BJ (cell line): ENCODE data around the gene DCLK1. TPM values are rescaled to one million over a fixed set of nuclear protein-coding genes. Genes with fewer than 3 reads are reported as not detected.

Experiments
- CTCF ChIA-PET: fragments of 350-600 bp; formaldehyde crosslinking; extraction: SDS; loops from one replicate; lab custom pipeline; 2021; ENCODE audit warnings: antibody characterized with exemption, inconsistent platforms; lab: Yijun Ruan, JAX
- POLR2A ChIA-PET: fragments of 300-600 bp; sonication (Branson Sonifier 250); formaldehyde crosslinking; extraction: SDS; loops from one replicate; lab custom pipeline; 2021; ENCODE audit warnings: antibody characterized with exemption; lab: Charles Lee
- DNase-seq: peaks from one replicate; pipeline ENCODE4 v3.0.0-alpha.2; 2011; ENCODE audit warnings: low read depth
- H3K27me3 ChIP-seq: 2 replicates; pipeline ENCODE4 v1.6.0; 2011; ENCODE audit warnings: low read length; ENCODE audit not compliant: control insufficient read depth, insufficient read depth
- H3K36me3 ChIP-seq: 2 replicates; pipeline ENCODE4 v1.5.1; 2011; ENCODE audit warnings: low read length; ENCODE audit not compliant: control insufficient read depth, insufficient read depth
- H3K4me3 ChIP-seq: 2 replicates; pipeline ENCODE4 v1.5.1; 2011; ENCODE audit warnings: low read depth, mild to moderate bottlenecking, control low read depth, low read length
- CTCF ChIP-seq: IDR thresholded peaks from 2 replicates; pipeline ENCODE4 v1.5.1; 2011; ENCODE audit warnings: low read depth, mild to moderate bottlenecking, control low read depth, inconsistent platforms, low read length, moderate library complexity; ENCODE audit not compliant: insufficient read depth
- polyA plus RNA-seq: library from polyadenylated mRNA; depleted of rRNA; stranded (reverse); fragments of >200 nt; gene quantifications from 2 replicates; pipeline ENCODE4 v1.2.3, GENCODE V29; 2011

The DCLK1 gene
- polyA plus RNA-seq, 1 experiment, result 1.1 TPM

GRCh38 chr13:35843272-35843671 lies 287.9 kb downstream of the DCLK1 start:
- Histone ChIP-seq H3K36me3 (no peaks in the 10 kb centered on the region), H3K4me3 (no peak overlapping the region), H3K27me3 (no peaks in the 10 kb centered on the region)
- no peak for TF ChIP-seq CTCF
- ChIA-PET POLR2A (no interaction called here), CTCF (interaction anchor here (1.1 kb wide), 1 partner anchor 9 kb away, joined by 3 read pairs; no protein-coding TSS in a partner anchor)
- DNase-seq, result no peak

GRCh38 chr13:35841060-35841521 lies 290.1 kb downstream of the DCLK1 start:
- Histone ChIP-seq H3K4me3 (no peak overlapping the region), H3K27me3 (no peaks in the 10 kb centered on the region), H3K36me3 (no peaks in the 10 kb centered on the region)
- no peak for TF ChIP-seq CTCF
- DNase-seq, result no peak
- CTCF ChIA-PET, result no interaction called here
- POLR2A ChIA-PET, result no interaction called here

DNA sequence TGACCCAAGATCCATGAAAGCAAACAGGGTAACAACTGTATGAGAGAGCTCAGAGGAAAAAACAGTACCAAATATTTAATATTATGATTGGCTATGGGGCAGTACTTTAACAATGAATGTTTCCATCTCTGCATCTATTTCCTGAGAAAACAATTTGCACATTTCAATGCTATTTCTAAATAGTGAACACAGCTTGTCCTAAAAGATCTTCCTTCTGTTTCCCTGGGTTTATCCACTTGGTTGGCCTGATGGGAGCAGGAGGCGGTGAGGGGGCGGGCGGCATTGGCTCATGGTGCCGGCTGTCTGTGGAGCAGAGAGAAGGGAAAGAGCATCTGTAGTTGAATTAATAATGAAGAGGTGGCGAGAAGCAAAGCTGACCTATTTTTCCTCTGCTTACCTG lies 291.4 kb downstream of the DCLK1 start:
- POLR2A ChIA-PET, result no interaction called here
- no peaks in the 10 kb centered on the region for H3K27me3 ChIP-seq
- no peak overlapping the region for H3K4me3 ChIP-seq
- CTCF ChIA-PET, result interaction anchor here (1.2 to 2.2 kb wide), 2 partner anchors 16 to 114 kb away, joined by 3 to 8 read pairs; no protein-coding TSS in a partner anchor
- no peak for DNase-seq
- no peaks in the 10 kb centered on the region for H3K36me3 ChIP-seq
- TF ChIP-seq CTCF, result no peak

DNA sequence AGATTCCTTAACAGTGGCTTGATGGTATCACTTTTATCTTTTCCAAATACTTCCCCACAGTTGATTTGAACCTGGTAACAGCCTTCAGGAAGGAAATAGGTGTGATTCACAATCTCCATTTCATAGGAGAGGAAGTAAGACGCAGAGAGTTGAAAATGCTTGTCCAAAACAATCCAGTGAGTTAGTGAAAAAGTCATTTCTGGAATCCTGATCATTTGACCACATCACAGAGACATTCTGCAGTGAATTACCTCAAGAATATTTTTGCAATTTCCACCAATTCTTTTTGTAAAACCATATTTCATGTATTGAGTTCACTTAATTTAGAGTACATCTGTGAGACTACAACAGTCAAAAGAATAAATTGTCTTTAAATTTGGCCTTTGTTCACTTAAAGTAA lies 292.8 kb downstream of the DCLK1 start:
- peak; percentile 53 for DNase-seq
- no peaks in the 10 kb centered on the region for H3K27me3 ChIP-seq
- no peaks in the 10 kb centered on the region for H3K36me3 ChIP-seq
- no peak for TF ChIP-seq CTCF
- ChIA-PET CTCF (interaction anchor here (2.2 kb wide), 1 partner anchor 116 kb away, joined by 8 read pairs; no protein-coding TSS in a partner anchor), POLR2A (no interaction called here)
- H3K4me3 ChIP-seq, result no peak overlapping the region

DNA sequence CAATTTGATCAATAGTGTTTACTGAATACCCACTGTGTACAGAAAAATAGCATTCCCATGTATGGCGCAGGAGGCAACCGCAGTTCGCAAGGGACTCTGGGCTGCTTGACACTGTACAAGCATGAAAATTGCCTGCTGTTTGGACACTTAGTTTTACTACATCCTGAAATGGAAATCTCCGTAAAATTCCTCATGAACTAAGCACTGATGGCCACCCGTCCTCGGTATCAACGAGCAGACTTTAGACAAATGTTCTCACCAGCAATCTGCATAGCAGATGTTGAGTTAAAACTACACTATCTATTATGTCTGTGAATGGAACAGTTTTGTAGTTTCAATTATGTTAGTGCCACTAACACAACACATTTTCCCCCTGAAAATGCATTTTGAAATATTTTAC lies 294.7 kb downstream of the DCLK1 start:
- peak; percentile 58 for DNase-seq
- POLR2A ChIA-PET, result no interaction called here
- no peak for TF ChIP-seq CTCF
- no peaks in the 10 kb centered on the region for H3K36me3 ChIP-seq
- H3K27me3 ChIP-seq, result no peaks in the 10 kb centered on the region
- CTCF ChIA-PET, result no interaction called here
- no peak overlapping the region for H3K4me3 ChIP-seq
